ENCODE data around the gene CTNNBL1. TPM values are rescaled to one million over a fixed set of nuclear protein-coding genes. Genes with fewer than 3 reads are reported as not detected.
A peak's percentile ranks its signal among the peaks of the same experiment; 100 is the strongest.

CTNNBL1 gene
- total RNA-seq, 2 experiments from 2014 or later: 72.6 to 93.4 TPM

DNA sequence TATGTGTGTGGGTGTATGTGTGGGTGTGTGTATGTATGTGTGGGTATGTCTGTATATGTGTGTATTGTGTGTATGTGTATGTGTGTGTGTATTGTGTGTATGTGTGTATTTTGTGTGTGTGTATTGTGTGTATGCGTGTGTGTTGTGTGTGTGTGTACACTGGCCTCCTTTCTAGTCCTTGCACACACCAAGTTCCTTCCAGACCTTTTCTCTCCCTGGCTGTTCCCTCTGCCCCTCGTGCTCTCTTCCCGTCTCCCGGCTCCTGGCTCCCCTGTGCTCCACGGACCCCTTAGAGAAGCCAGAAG lies 220.5 kb downstream of the CTNNBL1 start:
- Mint-ChIP-seq H3K27me3 (peaks cover 30% of the 10 kb centered on the region), H3K9me3 (ENCODE audit: low read depth) (no peaks in the 10 kb centered on the region), H3K4me1 (peaks cover 19% of the 10 kb centered on the region), H3K27ac (no peak overlapping the region), H3K36me3 (ENCODE audit: low read depth) (no peaks in the 10 kb centered on the region), H3K4me3 (peak overlapping the region; percentile 26)
- CTCF ChIA-PET: interaction anchor here (1.1 to 1.4 kb wide), 2 partner anchors 7 to 307 kb away, joined by 3 to 4 read pairs; no protein-coding TSS in a partner anchor
- POLR2A ChIA-PET: no interaction called here
- intact Hi-C loops (cut with DNase I, micrococcal nuclease): no loop called here
- DNase-seq (no peak), ATAC-seq (no peak)

GRCh38 chr20:37914672-37915433 lies 221.0 kb downstream of the CTNNBL1 start:
- intact Hi-C loops (cut with DNase I, micrococcal nuclease): no loop called here
- CTCF ChIA-PET: interaction anchor here (0.9 to 1.4 kb wide), 3 partner anchors 8 to 307 kb away, joined by 3 to 4 read pairs (median 3); no protein-coding TSS in a partner anchor
- DNase-seq (peak; percentile 29), ATAC-seq (peak; percentile 42)
- H3K27me3 Mint-ChIP-seq: peaks cover 30% of the 10 kb centered on the region
- H3K36me3 Mint-ChIP-seq (ENCODE audit: low read depth): no peaks in the 10 kb centered on the region
- POLR2A ChIA-PET: interaction anchor here (0.8 kb wide), 1 partner anchor 60 kb away, joined by 3 read pairs; no protein-coding TSS in a partner anchor
- no peaks in the 10 kb centered on the region for H3K9me3 Mint-ChIP-seq (ENCODE audit: low read depth)
- H3K27ac Mint-ChIP-seq: peak overlapping the region; percentile 32
- H3K4me1 Mint-ChIP-seq: peaks cover 19% of the 10 kb centered on the region
- peak overlapping the region; percentile 26 for H3K4me3 Mint-ChIP-seq

DNA sequence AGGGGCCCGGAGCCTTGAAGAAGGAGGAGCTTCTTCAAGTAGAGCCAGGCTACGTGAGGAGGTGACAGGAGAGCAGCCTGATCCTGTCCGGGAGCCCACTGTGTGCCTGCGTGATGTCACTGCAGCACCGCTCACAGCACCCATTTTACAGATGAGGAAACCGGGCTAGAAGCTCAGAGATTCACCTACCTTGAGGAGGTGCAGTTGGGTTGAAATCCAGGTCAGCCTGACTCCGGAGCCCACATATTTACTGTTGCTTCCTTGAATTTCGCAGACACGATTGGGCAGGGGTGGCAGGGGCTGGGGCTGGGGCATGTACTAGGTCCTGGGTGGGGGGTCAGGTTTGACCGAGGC lies 221.6 kb downstream of the CTNNBL1 start:
- intact Hi-C loops (cut with DNase I, micrococcal nuclease): no loop called here
- peaks cover 19% of the 10 kb centered on the region for H3K4me1 Mint-ChIP-seq
- peaks cover 30% of the 10 kb centered on the region for H3K27me3 Mint-ChIP-seq
- H3K36me3 Mint-ChIP-seq (ENCODE audit: low read depth): no peaks in the 10 kb centered on the region
- ChIA-PET CTCF (interaction anchor here (0.9 to 1.4 kb wide), 3 partner anchors 9 to 306 kb away, joined by 3 to 4 read pairs (median 3); no protein-coding TSS in a partner anchor), POLR2A (interaction anchor here (0.8 kb wide), 1 partner anchor 61 kb away, joined by 3 read pairs; no protein-coding TSS in a partner anchor)
- no peaks in the 10 kb centered on the region for H3K9me3 Mint-ChIP-seq (ENCODE audit: low read depth)
- no peak overlapping the region for H3K4me3 Mint-ChIP-seq
- peak; percentile 4 for ATAC-seq
- no peak overlapping the region for H3K27ac Mint-ChIP-seq
- DNase-seq: no peak

DNA sequence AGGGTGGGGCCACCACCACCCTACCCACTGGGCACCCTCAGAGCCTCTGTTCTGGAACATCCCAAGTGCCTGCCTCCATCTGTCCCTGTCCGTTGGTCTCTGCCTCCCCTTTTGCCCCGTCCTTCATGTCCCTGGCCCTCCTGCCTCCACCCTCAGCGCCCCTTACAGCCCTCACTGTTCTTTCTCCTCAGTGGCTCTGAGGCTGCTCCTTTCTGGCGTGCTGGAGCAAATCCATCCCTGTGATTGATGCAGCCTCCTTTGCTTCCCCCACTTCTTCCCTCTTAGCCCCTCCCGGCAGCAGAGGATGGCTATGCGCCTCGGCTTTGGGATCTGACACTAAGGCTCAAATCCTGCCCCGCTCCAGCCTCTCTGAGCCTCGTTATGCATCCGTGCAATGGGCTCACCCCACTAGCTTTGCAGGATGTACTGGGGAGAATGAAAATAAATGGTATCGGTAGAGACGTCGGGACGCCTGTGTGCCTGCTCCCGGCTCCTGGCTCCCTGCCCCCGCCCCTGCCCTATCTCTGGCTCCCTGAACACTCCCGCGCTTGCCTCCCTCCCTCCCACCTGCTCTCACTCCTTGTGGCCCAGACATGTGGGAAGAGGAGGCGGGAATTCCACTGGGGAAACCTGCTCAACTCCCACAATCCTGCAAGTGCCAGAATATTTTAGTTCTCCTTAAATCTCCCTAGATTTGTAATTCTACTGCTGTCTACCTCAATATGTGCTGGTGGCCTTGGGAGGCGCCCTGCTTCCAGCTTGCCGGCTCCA lies 222.2 kb downstream of the CTNNBL1 start:
- no peak overlapping the region for H3K4me3 Mint-ChIP-seq
- intact Hi-C loops (cut with DNase I, micrococcal nuclease): no loop called here
- peaks cover 30% of the 10 kb centered on the region for H3K27me3 Mint-ChIP-seq
- no peaks in the 10 kb centered on the region for H3K36me3 Mint-ChIP-seq (ENCODE audit: low read depth)
- H3K27ac Mint-ChIP-seq: no peak overlapping the region
- no peaks in the 10 kb centered on the region for H3K9me3 Mint-ChIP-seq (ENCODE audit: low read depth)
- ATAC-seq (no peak), DNase-seq (no peak)
- ChIA-PET POLR2A (no interaction called here), CTCF (interaction anchor here (0.9 to 1.4 kb wide), 2 partner anchors 9 to 76 kb away, joined by 3 to 4 read pairs; no protein-coding TSS in a partner anchor)
- H3K4me1 Mint-ChIP-seq: peaks cover 22% of the 10 kb centered on the region

GRCh38 chr20:37917461-37917860 lies 223.6 kb downstream of the CTNNBL1 start:
- Mint-ChIP-seq H3K27me3 (peaks cover 25% of the 10 kb centered on the region), H3K36me3 (ENCODE audit: low read depth) (no peaks in the 10 kb centered on the region), H3K9me3 (ENCODE audit: low read depth) (no peaks in the 10 kb centered on the region), H3K27ac (no peak overlapping the region), H3K4me3 (no peak overlapping the region), H3K4me1 (peaks cover 33% of the 10 kb centered on the region)
- ChIA-PET POLR2A (no interaction called here), CTCF (no interaction called here)
- intact Hi-C loops (cut with DNase I, micrococcal nuclease): no loop called here
- DNase-seq: no peak
- no peak for ATAC-seq

DNA sequence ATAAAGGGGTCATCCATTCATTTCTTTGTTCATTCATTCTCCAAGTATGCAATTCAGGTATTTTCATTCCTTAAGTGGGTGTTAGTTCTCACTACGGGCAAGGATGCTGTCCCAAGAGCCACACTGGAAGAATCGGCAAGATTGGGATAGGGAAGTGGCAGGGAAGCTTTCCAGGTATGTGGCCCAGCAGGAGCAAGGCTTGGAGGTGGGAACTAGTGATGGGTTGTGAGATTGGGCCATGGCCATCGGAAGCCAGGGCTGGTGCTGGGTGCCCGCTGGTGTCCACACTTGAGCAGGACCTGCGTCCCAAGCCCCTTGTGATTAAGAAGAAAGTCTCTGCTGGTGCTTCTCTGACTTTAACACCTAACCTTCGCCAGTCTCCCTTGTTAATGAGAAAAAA lies 224.2 kb downstream of the CTNNBL1 start:
- Mint-ChIP-seq H3K36me3 (ENCODE audit: low read depth) (no peaks in the 10 kb centered on the region), H3K27me3 (peaks cover 22% of the 10 kb centered on the region), H3K4me1 (peaks cover 30% of the 10 kb centered on the region), H3K9me3 (ENCODE audit: low read depth) (no peaks in the 10 kb centered on the region), H3K27ac (no peak overlapping the region), H3K4me3 (no peak overlapping the region)
- no peak for DNase-seq
- intact Hi-C loops (cut with DNase I, micrococcal nuclease): no loop called here
- ATAC-seq: no peak
- ChIA-PET CTCF (interaction anchor here (0.7 to 0.9 kb wide), 2 partner anchors 13 to 350 kb away, joined by 3 read pairs; no protein-coding TSS in a partner anchor), POLR2A (no interaction called here)

- Mint-ChIP-seq H3K4me1 (peaks cover 24% of the 10 kb centered on the region), H3K27me3 (peaks cover 14% of the 10 kb centered on the region), H3K36me3 (ENCODE audit: low read depth) (no peaks in the 10 kb centered on the region), H3K27ac (no peak overlapping the region), H3K9me3 (ENCODE audit: low read depth) (no peaks in the 10 kb centered on the region), H3K4me3 (no peak overlapping the region)
- intact Hi-C loops (cut with DNase I, micrococcal nuclease): no loop called here
- CTCF ChIA-PET: interaction anchor here (0.9 kb wide), 1 partner anchor 9 kb away, joined by 3 read pairs; no protein-coding TSS in a partner anchor
- POLR2A ChIA-PET: no interaction called here
- DNase-seq (no peak), ATAC-seq (no peak)
These were observed 225.7 kb downstream of the CTNNBL1 start for GRCh38 chr20:37919389-37920040.

- intact Hi-C loops (cut with DNase I, micrococcal nuclease): no loop called here
- ChIA-PET POLR2A (no interaction called here), CTCF (no interaction called here)
- Mint-ChIP-seq H3K27me3 (peaks cover 14% of the 10 kb centered on the region), H3K9me3 (ENCODE audit: low read depth) (no peaks in the 10 kb centered on the region), H3K4me1 (peaks cover 19% of the 10 kb centered on the region), H3K4me3 (no peak overlapping the region), H3K36me3 (ENCODE audit: low read depth) (no peaks in the 10 kb centered on the region), H3K27ac (no peak overlapping the region)
- no peak for ATAC-seq
- peak; percentile 66 for DNase-seq
These were observed 226.4 kb downstream of the CTNNBL1 start for GRCh38 chr20:37920270-37920669.

DNA sequence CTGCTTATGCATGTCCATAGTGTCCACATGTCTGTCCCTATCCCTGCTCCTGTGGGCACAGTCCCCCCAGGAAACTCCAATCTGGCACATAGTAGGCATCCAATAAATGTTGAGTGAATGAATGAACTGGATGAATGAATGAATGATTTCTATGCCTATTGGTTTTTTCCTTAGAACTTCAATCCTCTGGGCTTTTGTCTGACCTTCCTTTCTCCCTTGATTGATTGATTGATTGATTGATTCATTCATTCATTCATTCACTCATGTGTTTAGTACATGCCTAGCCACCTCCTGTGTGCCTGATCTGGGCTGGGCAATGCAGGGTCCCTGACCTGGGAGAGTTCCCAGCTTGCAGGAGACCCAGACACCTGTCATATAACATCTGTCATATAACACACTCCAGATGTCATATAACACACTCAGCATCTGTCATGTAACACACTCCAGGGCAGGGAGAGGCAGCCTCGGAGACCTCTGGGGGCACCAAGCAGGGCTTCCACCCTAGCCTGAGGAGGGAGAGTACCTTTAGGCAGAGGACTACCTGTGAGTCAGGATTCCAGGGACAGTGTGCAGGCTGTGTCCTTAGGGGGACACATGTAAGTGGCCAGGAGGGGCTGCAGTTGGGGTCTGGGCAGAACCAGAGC lies 227.0 kb downstream of the CTNNBL1 start:
- POLR2A ChIA-PET: no interaction called here
- Mint-ChIP-seq H3K9me3 (ENCODE audit: low read depth) (no peaks in the 10 kb centered on the region), H3K4me3 (no peak overlapping the region), H3K27ac (no peak overlapping the region), H3K4me1 (peaks cover 18% of the 10 kb centered on the region), H3K27me3 (peaks cover 14% of the 10 kb centered on the region), H3K36me3 (ENCODE audit: low read depth) (no peaks in the 10 kb centered on the region)
- CTCF ChIA-PET: no interaction called here
- no peak for DNase-seq
- ATAC-seq: no peak
- intact Hi-C loops (cut with DNase I, micrococcal nuclease): no loop called here

- H3K36me3 Mint-ChIP-seq (ENCODE audit: low read depth): no peaks in the 10 kb centered on the region
- POLR2A ChIA-PET: no interaction called here
- H3K27ac Mint-ChIP-seq: no peak overlapping the region
- ATAC-seq (peak; percentile 63), DNase-seq (no peak)
- no peaks in the 10 kb centered on the region for H3K9me3 Mint-ChIP-seq (ENCODE audit: low read depth)
- H3K4me1 Mint-ChIP-seq: peaks cover 16% of the 10 kb centered on the region
- no peak overlapping the region for H3K4me3 Mint-ChIP-seq
- H3K27me3 Mint-ChIP-seq: peaks cover 11% of the 10 kb centered on the region
- CTCF ChIA-PET: no interaction called here
- intact Hi-C loops (cut with DNase I, micrococcal nuclease): no loop called here
These were observed 227.6 kb downstream of the CTNNBL1 start for GRCh38 chr20:37921341-37921929.

Data from activated CD4-positive, alpha-beta T cell treated with anti-CD3 and anti-CD28 coated beads for 36 hours (primary cell).